ENCODE results near the gene DNAH2.

DNA sequence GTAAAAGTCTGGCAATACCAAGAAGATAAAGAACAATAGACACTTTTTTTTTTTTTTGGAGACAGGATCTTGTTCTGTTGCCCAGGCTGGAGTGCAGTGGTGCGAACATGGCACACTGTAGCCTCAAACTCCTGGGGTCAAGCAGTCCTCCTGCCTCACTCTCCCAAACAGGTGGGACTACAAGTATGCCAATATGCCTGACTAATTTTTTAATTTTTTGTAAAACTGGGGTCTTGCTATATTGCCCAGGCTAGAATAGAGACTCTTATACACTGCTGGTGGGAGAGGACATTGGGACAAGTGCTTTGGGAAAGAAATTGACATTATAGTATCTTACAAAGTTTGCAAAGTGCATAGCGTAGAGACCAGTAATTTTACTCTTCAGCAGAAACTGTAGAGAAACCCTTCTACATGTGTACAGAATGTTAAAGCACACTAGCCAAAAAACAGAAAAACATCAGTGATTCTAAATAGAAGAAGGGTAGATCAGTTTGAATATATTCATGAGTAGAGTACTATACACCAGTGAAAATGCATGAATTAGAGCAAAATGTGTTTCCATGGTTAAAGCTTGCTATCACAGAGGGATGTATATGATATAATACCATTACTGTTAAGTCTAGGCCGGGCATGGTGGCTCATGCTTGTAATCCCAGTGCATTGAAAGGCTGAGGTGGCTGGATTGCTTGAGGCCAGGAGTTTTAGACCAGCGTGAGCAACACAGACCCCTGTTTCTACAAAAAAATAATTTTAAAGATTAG lies 19.5 kb upstream of the DNAH2 start:
- TF ChIP-seq BHLHE40 (IDR thresholded peaks at IDR 0.05; ENCODE audit: borderline replicate concordance) = no peak
- TF ChIP-seq FOXM1 (IDR thresholded peaks at IDR 0.05; ENCODE audit: borderline replicate concordance) = no peak
- TF ChIP-seq ZNF384 (IDR thresholded peaks at IDR 0.05) = no peak
- TF ChIP-seq FOXA1 (IDR thresholded peaks at IDR 0.05) = no peak
- TF ChIP-seq CTBP1 (IDR thresholded peaks at IDR 0.05; ENCODE audit: borderline replicate concordance) = no peak
- TF ChIP-seq TARDBP (IDR thresholded peaks at IDR 0.05) = no peak

All from HEK293T (cell line).